Measurements from ENCODE around the gene RAMP1.

GRCh38 chr2:237952851-237953250 is 93.4 kb downstream of the RAMP1 start:
- TF ChIP-seq YY1 (IDR thresholded peaks at IDR 0.05; ENCODE audit: insufficient read depth, insufficient read length): no peak
- TF ChIP-seq ZNF274 (IDR thresholded peaks at IDR 0.05; ENCODE audit: low read depth, low read length): no peak
